ENCODE measurements around the gene TPM4. TPM values are rescaled to one million over a fixed set of nuclear protein-coding genes. Genes with fewer than 3 reads are reported as not detected.

Gene TPM4
- total RNA-seq, 6 experiments from 2014 or later = 973 to 1,332 (median 1,247) TPM

DNA sequence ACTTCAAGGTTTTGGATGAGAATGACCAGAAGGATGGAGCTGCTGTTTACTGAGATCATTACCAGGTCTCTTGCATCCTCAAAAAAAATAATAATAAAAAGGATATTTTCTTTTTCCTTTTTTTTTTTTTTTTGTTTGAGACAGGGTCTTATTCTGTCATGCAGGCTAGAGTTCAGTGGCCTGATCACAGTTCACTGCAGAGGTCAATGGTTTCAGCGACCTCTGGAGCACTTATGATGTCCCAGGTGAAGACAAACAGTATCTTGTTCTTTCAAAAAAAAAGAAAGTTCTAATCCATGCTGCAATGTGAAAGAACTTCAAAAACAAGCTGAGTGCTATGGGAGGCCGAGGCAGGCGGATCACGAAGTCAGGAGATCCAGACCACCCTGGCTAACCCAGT is 30.4 kb upstream of the TPM4 start:
- H3K4me3 Mint-ChIP-seq = no peak overlapping the region
- peaks cover 4% of the 10 kb centered on the region for H3K27me3 Mint-ChIP-seq (ENCODE audit: insufficient read depth)
- TF ChIP-seq, protein P1, sequence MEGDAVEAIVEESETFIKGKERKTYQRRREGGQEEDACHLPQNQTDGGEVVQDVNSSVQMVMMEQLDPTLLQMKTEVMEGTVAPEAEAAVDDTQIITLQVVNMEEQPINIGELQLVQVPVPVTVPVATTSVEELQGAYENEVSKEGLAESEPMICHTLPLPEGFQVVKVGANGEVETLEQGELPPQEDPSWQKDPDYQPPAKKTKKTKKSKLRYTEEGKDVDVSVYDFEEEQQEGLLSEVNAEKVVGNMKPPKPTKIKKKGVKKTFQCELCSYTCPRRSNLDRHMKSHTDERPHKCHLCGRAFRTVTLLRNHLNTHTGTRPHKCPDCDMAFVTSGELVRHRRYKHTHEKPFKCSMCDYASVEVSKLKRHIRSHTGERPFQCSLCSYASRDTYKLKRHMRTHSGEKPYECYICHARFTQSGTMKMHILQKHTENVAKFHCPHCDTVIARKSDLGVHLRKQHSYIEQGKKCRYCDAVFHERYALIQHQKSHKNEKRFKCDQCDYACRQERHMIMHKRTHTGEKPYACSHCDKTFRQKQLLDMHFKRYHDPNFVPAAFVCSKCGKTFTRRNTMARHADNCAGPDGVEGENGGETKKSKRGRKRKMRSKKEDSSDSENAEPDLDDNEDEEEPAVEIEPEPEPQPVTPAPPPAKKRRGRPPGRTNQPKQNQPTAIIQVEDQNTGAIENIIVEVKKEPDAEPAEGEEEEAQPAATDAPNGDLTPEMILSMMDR (IDR thresholded peaks at IDR 0.05) = no peak
- H3K9me3 Mint-ChIP-seq = no peaks in the 10 kb centered on the region
- H3K36me3 Mint-ChIP-seq (ENCODE audit: low read depth) = no peaks in the 10 kb centered on the region
- H3K4me1 Mint-ChIP-seq (ENCODE audit: low read depth) = peaks cover 18% of the 10 kb centered on the region
- no peak overlapping the region for H3K27ac Mint-ChIP-seq
- DNase-seq = no peak

DNA sequence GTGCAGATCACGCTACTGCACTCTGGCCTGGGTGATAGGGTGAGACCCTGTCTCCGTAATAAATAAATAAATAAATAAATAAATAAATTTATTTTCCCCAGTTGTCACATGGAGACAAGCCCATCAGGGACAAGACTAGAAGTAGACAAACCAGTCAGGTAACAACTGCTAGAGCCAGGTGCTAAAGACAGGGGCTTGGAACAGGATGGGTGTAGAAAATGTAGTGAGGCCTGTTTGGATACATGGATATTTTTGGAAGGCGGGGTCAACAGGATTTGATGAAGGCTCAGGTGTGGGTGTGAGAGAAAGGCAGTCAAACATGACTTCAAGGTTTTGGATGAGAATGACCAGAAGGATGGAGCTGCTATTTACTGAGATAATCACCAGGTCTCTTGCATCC is 27.7 kb upstream of the TPM4 start:
- DNase-seq = no peak
- no peaks in the 10 kb centered on the region for H3K36me3 Mint-ChIP-seq (ENCODE audit: low read depth)
- H3K9me3 Mint-ChIP-seq = no peaks in the 10 kb centered on the region
- H3K4me1 Mint-ChIP-seq (ENCODE audit: low read depth) = no peaks in the 10 kb centered on the region
- no peak overlapping the region for H3K4me3 Mint-ChIP-seq
- TF ChIP-seq, protein P1 (IDR thresholded peaks at IDR 0.05) = no peak
- peaks cover 13% of the 10 kb centered on the region for H3K27me3 Mint-ChIP-seq (ENCODE audit: insufficient read depth)
- no peak overlapping the region for H3K27ac Mint-ChIP-seq

DNA sequence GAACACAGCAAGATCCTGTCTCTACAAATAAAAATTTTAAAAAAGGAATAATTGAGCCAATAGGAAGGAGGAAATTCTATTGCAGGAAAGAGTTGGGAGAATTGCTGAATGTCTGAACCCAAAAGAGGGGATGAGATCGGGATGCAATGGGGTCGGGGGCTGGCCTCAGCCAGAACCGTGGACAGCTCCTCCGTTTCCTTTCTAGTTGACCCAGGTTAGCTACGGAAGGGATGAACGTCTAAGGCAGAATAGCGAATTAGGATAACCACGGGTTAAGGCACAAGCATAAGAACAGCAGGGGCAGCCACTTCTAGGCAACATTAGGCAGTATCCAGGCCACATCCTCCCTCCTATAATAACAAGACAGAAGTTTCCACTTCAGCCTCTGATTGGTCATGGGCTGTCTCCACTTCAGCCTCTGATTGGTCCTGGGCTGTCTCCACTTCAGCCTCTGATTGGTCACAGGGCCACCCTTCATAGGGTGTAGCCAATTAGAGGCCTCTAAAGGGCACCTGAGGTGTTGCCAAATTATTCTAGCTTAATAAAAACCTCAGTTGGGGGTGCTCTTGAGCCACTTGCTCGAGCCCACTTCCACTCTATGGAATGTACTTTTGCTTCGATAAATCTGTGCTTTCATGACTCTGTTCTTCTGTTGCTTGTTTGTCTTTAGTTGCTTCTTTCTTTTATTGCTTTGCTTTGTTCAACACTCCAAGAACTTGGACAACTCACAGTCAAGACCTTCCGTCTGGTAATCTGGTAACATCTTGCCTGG is 24.9 kb upstream of the TPM4 start:
- H3K27me3 Mint-ChIP-seq (ENCODE audit: insufficient read depth) = peaks cover 18% of the 10 kb centered on the region
- DNase-seq = no peak
- peaks cover 11% of the 10 kb centered on the region for H3K9me3 Mint-ChIP-seq
- no peak overlapping the region for H3K4me3 Mint-ChIP-seq
- TF ChIP-seq, protein P1 (IDR thresholded peaks at IDR 0.05) = no peak
- H3K27ac Mint-ChIP-seq = no peak overlapping the region
- no peaks in the 10 kb centered on the region for H3K36me3 Mint-ChIP-seq (ENCODE audit: low read depth)
- no peaks in the 10 kb centered on the region for H3K4me1 Mint-ChIP-seq (ENCODE audit: low read depth)

DNA sequence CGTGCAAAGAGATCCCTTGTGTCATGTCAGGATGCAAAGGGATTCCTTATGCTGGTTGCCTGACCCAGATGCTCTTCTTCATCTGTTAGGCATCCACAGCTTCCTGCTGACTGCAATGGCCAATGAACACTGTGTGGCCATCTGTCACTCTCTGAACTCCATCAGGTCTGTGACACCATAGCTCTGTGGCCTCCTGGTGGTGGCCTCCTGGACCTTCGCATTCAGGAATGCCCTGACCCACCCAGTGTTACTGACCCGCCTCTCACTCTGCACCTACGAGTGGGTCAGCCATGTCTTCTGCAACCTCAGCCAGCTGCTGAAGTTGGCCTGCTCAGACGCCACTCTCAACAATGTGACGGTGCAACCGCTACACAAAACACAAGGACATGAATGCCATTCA is 23.9 kb upstream of the TPM4 start:
- H3K4me1 Mint-ChIP-seq (ENCODE audit: low read depth) = no peaks in the 10 kb centered on the region
- no peak overlapping the region for H3K4me3 Mint-ChIP-seq
- H3K36me3 Mint-ChIP-seq (ENCODE audit: low read depth) = peaks cover 4% of the 10 kb centered on the region; the same call in 1 of the 2 replicates
- no peak overlapping the region for H3K27ac Mint-ChIP-seq
- peaks cover 18% of the 10 kb centered on the region for H3K27me3 Mint-ChIP-seq (ENCODE audit: insufficient read depth)
- DNase-seq = no peak
- peaks cover 18% of the 10 kb centered on the region for H3K9me3 Mint-ChIP-seq
- TF ChIP-seq, protein P1 (IDR thresholded peaks at IDR 0.05) = no peak; the same call in 1 of the 2 replicates

DNA sequence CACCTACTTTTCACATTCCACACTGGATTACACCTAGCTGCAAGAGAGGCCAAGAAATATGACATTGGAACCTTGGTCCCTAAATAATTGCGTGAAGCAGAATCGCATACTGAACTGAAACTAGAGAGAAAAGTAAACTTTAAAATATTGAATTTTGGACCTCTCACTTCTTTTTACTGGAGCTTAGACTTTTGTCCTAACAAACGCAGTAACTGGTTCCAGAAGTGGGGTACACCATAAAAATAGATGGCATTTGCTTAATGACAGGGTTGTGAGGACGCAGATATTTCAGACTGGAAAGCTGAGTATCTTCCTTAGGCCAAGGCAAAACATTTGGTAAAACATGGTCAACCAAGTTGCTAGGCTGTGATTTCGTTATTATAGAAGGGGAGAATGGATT is 19.2 kb upstream of the TPM4 start:
- no peaks in the 10 kb centered on the region for H3K4me1 Mint-ChIP-seq (ENCODE audit: low read depth)
- DNase-seq = no peak
- H3K27ac Mint-ChIP-seq = no peak overlapping the region
- H3K36me3 Mint-ChIP-seq (ENCODE audit: low read depth) = peaks cover 5% of the 10 kb centered on the region; the same call in 1 of the 2 replicates
- H3K9me3 Mint-ChIP-seq = peaks cover 19% of the 10 kb centered on the region
- no peak overlapping the region for H3K4me3 Mint-ChIP-seq
- peaks cover 8% of the 10 kb centered on the region for H3K27me3 Mint-ChIP-seq (ENCODE audit: insufficient read depth)
- TF ChIP-seq, protein P1 (IDR thresholded peaks at IDR 0.05) = no peak
